GM18870 (cell line): Measurements from ENCODE around the gene PLXDC2.

ENCODE experiments used
- ATAC-seq: cut with Tn5 transposase; IDR thresholded peaks from one replicate; pipeline ENCODE4 v1.9.1; 2021; ENCODE audit warnings: moderate library complexity; ENCODE audit not compliant: unreplicated experiment

Gene PLXDC2

GRCh38 chr10:20303453-20304152 lies 487.4 kb downstream of the PLXDC2 start:
- no peak for ATAC-seq

GRCh38 chr10:20313665-20314064 lies 497.4 kb downstream of the PLXDC2 start:
- no peak for ATAC-seq

- no peak for ATAC-seq
Measured at GRCh38 chr10:20314431-20314830, 498.2 kb downstream of the PLXDC2 start.

GRCh38 chr10:20327954-20328353 lies 511.7 kb downstream of the PLXDC2 start:
- ATAC-seq, result no peak

GRCh38 chr10:20330246-20330645 lies 514.0 kb downstream of the PLXDC2 start:
- ATAC-seq, result no peak

- no peak for ATAC-seq
Measured at GRCh38 chr10:20334559-20334958, 518.3 kb downstream of the PLXDC2 start.
